ENCODE data around the gene ABHD15.

The ABHD15 gene

GRCh38 chr17:29582254-29582765 lies 15.5 kb upstream of the ABHD15 start:
- DNase-seq (ENCODE audit: low read depth in 1 of 2, low spot score in 1 of 2), result no peak

DNA sequence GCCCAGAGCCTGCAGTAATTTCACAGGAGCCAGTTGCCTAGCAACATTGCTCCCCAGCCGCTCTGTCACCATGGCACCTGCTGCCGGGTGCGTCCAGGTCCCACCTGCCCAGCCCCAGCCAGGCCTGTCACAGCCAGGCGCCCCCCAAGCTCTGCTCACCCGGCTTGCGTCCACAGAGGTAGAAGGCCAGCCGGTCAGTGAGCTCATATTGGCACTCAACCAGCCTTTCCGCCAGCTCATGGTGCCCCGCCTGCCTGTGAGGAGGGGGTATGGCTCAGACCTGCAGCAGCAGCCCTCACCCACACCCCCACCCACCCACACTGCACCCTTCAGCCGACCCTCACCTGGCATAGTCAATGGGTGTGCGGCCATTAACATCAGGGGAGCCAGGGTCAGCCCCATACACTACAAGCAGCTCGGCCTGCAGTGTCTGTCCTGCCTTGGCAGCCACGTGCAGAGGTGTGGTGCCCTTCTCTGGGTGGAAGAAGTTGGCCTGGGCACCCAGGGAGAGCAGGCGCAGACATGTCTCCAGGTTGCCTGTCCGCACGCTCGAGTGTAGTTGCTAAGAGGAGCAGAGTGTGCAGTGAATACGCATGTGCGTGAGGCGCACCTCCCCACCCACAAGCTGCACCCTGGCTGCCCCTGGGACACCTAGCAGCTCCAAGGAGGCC lies 14.9 kb upstream of the ABHD15 start:
- no peak for DNase-seq (ENCODE audit: low read depth in 1 of 2, low spot score in 1 of 2)

DNA sequence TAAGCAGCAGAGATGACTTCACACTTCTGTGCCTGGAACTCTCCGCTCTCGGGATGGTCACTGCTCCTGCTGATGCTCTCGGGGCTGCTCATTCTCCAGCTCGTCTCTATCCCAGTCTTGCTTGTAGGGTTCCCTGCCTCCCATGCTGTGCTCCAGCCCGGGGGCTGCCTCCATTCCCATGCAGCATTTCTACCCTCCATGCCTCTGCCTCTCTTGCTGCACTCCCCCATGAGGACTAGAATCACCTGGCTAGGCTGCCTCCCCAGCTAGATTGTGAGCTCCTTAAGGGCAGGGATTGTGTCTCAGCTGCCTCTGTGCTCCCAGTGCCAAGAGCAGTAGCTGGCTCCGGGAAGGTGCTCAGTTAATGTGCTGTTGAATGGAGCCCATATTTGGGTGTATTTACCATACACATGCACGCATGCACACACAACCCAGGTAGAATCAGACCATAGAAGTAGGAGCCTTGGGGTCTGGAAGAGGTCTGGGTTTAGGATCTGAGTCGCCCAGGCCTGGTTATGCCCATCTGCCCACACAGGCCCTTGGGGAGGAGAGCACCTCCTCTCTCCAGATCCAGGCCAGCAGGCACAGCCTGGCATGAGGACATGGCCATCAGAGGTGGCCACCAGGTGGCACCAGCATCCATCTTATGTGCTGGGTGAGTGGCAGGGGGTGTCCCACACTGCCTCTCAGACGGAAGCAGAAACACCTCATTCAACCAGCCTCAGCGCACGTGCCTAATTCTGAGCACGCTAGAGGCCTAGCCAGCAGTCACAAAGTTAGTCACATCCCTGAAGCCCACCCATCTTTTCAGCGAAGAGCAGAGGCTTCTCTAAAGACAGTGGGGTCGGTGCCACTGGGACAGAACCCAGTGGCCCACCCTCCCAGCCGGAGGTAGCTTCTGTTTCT lies 13.3 kb upstream of the ABHD15 start:
- peak; percentile 82 to 83 for DNase-seq (ENCODE audit: low read depth in 1 of 2, low spot score in 1 of 2)

- DNase-seq (ENCODE audit: low read depth in 1 of 2, low spot score in 1 of 2), result no peak
Measured at GRCh38 chr17:29578626-29579485, 12.0 kb upstream of the ABHD15 start.

- no peak for DNase-seq (ENCODE audit: low read depth in 1 of 2, low spot score in 1 of 2)
Measured at GRCh38 chr17:29577385-29578211, 10.8 kb upstream of the ABHD15 start.

GRCh38 chr17:29577001-29577370 lies 10.1 kb upstream of the ABHD15 start:
- no peak for DNase-seq (ENCODE audit: low read depth in 1 of 2, low spot score in 1 of 2)

DNA sequence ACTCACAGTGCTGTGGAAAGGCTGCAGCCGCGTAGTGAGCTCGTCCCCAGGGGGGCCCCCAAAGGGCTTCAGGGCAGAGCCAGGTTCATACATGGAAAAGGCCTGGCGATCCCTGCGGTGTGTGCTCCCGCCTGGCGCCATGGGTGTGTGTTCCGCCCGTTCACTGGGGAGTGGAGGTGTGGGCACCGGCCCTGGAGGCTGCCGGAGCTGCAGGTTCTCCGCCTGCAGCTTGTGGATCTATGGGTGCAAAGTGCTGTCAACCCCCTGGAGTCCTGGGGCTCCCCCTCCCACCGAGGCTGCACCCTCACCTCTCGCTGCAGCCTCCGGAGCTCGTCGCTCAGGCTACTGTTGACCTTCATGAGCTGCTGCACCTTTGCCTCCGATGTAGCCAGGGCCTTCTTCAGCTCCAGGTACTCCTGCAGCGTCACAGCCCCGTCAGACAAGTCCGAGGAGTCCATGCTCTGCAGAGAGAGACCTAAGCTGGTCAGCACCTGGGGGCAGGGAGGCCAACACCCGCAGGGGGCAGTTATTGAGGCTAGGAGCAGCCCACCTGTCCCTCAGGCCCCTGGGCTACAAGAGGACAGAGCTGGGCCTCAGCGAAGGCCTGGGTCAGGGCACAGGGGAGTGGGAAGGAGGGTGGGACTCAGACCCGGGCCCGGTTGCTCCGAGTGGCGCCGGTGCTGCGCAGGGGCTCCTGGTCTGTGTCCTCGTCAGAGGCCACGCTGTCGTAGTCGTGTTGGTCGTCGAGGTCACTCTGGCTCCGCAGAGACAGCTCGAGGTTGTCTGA lies 9.6 kb upstream of the ABHD15 start:
- DNase-seq (ENCODE audit: low read depth in 1 of 2, low spot score in 1 of 2), result no peak

- no peak for DNase-seq (ENCODE audit: low read depth in 1 of 2, low spot score in 1 of 2)
Measured at GRCh38 chr17:29575511-29576213, 8.8 kb upstream of the ABHD15 start.

DNA sequence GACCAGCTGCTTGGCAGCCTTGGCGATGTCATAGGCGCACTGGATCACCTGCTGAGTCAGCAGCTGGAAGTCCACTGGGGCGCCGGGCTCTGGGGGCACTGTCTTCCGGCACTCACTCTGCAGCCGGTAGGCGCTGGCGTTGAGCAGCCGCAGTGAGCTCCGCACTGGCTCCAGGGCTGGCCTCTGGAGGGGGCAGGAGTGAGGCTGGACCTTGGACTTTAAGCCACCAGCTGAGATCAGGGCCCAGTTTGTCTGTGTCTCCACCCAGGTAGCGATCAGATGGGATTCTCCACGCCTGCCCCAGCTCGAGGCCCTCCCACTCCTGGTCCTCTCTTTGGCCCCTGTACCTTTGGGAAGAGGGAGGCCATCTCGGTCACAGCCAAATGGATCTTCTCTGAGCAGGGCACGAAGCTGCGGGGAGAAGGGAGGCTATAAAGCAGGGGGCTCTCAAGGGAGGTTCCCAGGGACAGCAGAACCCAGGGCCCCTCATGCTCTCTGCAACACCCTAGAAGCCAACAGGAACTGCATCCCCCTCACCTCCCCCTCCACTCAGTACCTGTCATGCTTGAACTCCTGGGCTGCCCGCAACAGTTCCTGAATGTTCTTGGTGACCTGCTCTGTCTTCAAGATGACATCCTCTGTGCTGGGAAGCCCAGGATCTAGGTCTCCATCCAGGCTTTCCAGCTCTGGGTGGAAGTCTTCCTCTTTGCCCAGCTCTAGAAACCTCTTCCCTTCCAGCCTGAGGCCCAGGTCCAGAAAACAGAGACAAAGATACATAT lies 8.1 kb upstream of the ABHD15 start:
- no peak for DNase-seq (ENCODE audit: low read depth in 1 of 2, low spot score in 1 of 2)

- DNase-seq (ENCODE audit: low read depth in 1 of 2, low spot score in 1 of 2), result no peak
Measured at GRCh38 chr17:29573871-29574731, 7.3 kb upstream of the ABHD15 start.

- DNase-seq (ENCODE audit: low read depth in 1 of 2, low spot score in 1 of 2), result no peak
Measured at GRCh38 chr17:29573558-29573869, 6.7 kb upstream of the ABHD15 start.

- DNase-seq (ENCODE audit: low read depth in 1 of 2, low spot score in 1 of 2), result peak in 1 of 2 donors; percentile 52
Measured at GRCh38 chr17:29572691-29573557, 6.1 kb upstream of the ABHD15 start.

- no peak for DNase-seq (ENCODE audit: low read depth in 1 of 2, low spot score in 1 of 2)
Measured at GRCh38 chr17:29571883-29572681, 5.2 kb upstream of the ABHD15 start.

- no peak for DNase-seq (ENCODE audit: low read depth in 1 of 2, low spot score in 1 of 2)
Measured at GRCh38 chr17:29571486-29571882, 4.6 kb upstream of the ABHD15 start.

DNA sequence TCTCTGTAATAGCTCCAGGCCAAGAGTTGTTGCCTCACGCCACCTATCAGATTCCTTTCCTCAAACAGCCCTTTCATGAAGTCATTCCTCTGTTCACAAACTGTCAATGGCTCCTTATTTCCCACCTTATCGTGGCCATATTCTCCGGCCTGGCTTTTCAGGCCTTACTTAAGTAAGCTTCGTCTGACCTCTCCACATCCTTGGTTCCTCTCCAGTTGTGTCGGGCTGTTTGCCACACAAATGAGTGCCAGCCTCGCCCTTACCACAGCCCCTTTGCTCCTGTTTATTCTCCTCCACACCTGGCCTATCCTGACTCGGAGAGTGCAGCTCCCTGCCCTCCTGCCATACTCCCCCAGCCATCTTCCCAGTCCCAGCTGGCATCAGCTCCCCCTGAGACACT lies 3.7 kb upstream of the ABHD15 start:
- DNase-seq (ENCODE audit: low read depth in 1 of 2, low spot score in 1 of 2), result no peak

Data from activated T-helper 1 cell treated with anti-CD3 and anti-CD28 coated beads, Interleukin-2, amount 50 U/mL, for 16 hours (primary cell).